ENCODE measurements around the gene PGLYRP3. TPM values are rescaled to one million over a fixed set of nuclear protein-coding genes. Genes with fewer than 3 reads are reported as not detected.

PGLYRP3 gene
- polyA plus RNA-seq, 2 donors: 9.9 to 21.5 TPM

DNA sequence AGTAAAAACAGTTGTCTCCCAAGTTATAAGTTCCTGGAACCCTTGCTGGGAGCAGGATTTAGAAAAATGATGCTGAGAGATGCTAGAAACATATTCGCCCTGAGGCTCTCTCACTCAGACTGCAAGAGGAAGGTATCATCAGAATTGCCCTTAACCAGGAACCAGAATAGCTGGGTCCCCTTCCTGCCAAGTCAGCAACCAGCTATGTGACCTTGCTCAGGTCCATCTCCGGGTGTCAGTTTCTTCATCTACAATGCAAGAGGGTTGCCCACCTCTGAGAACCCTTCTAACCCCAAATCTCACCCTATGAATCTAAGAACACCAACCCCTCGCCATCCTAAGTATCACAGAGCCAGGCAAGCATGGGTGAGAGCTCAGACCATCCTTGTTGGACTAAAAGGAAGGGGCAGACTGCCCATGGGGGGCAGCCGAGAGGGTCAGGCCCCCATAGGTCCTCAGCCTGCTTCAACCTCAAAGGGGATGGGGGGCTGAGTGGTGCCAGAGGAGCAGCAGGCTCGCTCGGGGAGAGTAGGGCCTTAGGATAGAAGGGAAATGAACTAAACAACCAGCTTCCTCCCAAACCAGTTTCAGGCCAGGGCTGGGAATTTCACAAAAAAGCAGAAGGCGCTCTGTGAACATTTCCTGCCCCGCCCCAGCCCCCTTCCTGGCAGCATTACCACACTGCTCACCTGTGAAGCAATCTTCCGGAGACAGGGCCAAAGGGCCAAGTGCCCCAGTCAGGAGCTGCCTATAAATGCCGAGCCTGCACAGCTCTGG lies 44.5 kb upstream of the PGLYRP3 start:
- Histone ChIP-seq H3K27me3 (ENCODE audit: control insufficient read depth in 1 of 2, insufficient read depth in 2 of 2, low read length in 2 of 2) (no peaks in the 10 kb centered on the region), H3K36me3 (ENCODE audit: control insufficient read depth in 2 of 2, insufficient read depth in 2 of 2, low read length in 1 of 2) (peaks cover 0 to 3% of the 10 kb centered on the region in 2 donors), H3K9me3 (ENCODE audit: control insufficient read depth in 2 of 2, insufficient read depth in 1 of 2, low read depth in 1 of 2, low read length in 1 of 2) (no peaks in the 10 kb centered on the region), H3K4me3 (ENCODE audit: low read depth in 1 of 2, low read length in 2 of 2) (peak overlapping the region; percentile 41 to 59), H3K4me1 (ENCODE audit: control insufficient read depth in 2 of 2, insufficient read depth in 2 of 2, low read length in 1 of 2) (peaks cover 2 to 6% of the 10 kb centered on the region in 2 donors), H3K27ac (ENCODE audit: low read depth in 2 of 2, low read length in 1 of 2) (peak overlapping the region; percentile 93 to 99)
- 39 to 49% methylated on average over 10 of the region's 10 CpGs for WGBS, 2 donors

DNA sequence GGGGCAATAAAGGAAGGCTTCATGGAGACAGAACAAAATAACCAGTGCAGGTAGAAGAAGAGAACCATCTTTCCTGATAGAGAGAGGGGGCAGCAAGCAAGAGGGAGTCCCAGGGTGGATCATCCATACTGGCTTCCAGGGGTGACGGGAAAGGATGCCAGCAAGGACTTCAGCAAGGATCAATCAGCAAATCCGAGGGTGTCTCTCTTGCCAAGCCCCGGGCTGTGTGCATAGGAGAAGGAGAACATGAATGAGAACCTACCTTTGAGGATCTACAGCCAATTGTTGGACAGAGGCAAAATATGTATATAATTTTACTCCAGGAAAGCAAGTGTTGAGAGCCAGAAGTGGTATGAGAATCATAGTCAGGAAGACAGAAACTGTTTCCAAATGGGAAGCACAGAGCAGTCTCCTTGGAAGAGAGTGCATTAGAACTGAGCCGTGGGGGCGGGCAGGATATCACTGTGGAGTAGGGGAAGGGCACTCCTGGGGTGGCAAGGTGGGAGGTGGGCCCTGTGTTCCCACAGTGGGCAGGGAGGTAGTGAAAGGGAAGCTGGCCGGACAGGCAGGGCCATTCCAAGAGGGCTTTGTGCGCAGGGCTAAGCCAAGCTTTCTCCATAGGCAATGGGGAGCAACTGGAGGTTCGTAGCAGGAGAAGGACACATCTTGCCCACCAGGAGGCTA lies 43.8 kb upstream of the PGLYRP3 start:
- Histone ChIP-seq H3K9me3 (ENCODE audit: control insufficient read depth in 2 of 2, insufficient read depth in 1 of 2, low read depth in 1 of 2, low read length in 1 of 2) (no peaks in the 10 kb centered on the region), H3K4me1 (ENCODE audit: control insufficient read depth in 2 of 2, insufficient read depth in 2 of 2, low read length in 1 of 2) (peaks cover 2 to 6% of the 10 kb centered on the region in 2 donors), H3K27me3 (ENCODE audit: control insufficient read depth in 1 of 2, insufficient read depth in 2 of 2, low read length in 2 of 2) (no peaks in the 10 kb centered on the region), H3K36me3 (ENCODE audit: control insufficient read depth in 2 of 2, insufficient read depth in 2 of 2, low read length in 1 of 2) (peaks cover 0 to 3% of the 10 kb centered on the region in 2 donors), H3K27ac (ENCODE audit: low read depth in 2 of 2, low read length in 1 of 2) (peak overlapping the region; percentile 93 to 99), H3K4me3 (ENCODE audit: low read depth in 1 of 2, low read length in 2 of 2) (peak overlapping the region in 1 of 2 donors; percentile 9)
- 71 to 73% methylated on average over 8 of the region's 8 CpGs for WGBS, 2 donors

DNA sequence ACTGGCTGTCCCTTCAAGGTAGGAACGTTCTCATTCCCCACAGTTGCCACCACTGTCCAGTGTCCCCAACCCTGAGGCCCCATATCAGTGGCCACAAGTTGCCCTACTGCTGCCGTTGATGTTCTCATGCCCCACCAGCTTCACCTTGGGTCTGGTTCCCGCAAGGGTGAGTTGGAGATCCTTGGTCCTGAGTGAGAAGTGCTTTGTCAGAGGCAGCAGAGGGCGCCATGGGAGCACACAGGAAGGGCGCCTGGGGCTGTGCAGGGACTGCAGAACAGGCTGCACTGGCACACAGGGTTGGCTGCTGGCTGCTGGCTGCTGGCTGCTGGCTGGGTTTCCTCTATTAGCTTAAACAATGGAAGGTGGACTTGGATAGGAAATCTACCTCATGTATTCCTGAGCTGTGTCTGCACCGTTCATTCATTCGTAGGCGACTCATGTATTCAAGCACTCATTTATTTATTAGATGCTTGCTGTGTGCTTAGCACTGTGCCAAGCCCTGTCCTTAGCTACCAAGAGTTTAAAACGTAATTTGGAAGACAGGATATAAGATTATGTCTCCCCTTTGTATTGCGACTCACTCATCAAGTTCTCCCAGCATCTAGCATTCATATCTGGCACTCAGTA lies 42.8 kb upstream of the PGLYRP3 start:
- WGBS, 2 donors: 32 to 34% methylated on average over 10 of the region's 10 CpGs
- peaks cover 2 to 6% of the 10 kb centered on the region in 2 donors for H3K4me1 ChIP-seq (ENCODE audit: control insufficient read depth in 2 of 2, insufficient read depth in 2 of 2, low read length in 1 of 2)

DNA sequence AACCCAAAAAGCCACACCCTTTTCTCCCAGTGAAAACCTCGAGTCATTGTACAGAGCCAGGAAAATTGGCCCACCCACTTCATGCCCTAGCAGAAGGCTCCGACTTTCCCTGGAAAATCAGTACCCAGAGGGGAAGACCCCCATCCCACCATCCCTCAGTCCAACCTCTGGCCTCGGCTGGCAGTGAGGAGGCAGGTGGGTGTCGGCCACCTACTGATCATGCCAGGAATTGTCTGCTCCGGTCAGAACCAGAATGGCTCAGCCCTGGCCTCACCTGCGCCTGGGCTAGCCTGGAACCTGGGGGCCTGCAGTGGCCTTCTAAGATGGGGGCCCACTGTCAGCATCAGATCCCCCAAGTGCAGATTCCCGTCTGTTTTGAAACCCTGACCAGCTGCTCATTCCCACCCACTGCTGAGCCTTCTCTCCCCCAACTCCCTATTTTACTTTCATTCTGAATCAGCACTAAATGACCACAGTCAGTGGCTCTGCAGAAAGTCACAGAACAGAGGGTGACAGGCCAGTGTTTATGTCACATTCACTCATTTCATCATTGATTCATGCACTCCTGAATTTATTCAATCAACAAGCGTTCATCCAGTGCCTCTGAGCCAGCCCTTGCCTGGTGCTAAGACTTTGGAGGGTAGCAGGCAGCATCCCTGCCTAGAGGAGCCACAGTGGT lies 41.9 kb upstream of the PGLYRP3 start:
- Histone ChIP-seq H3K27ac (ENCODE audit: low read depth in 2 of 2, low read length in 1 of 2) (peak overlapping the region; percentile 6 to 71), H3K4me1 (ENCODE audit: control insufficient read depth in 2 of 2, insufficient read depth in 2 of 2, low read length in 1 of 2) (peaks cover 2 to 8% of the 10 kb centered on the region in 2 donors)
- WGBS, 2 donors: 54 to 59% methylated on average over 8 of the region's 8 CpGs

More for the DNA sequence above, 42.8 kb upstream of the PGLYRP3 start:
- Histone ChIP-seq H3K9me3 (ENCODE audit: control insufficient read depth in 2 of 2, insufficient read depth in 1 of 2, low read depth in 1 of 2, low read length in 1 of 2) (no peaks in the 10 kb centered on the region), H3K4me3 (ENCODE audit: low read depth in 1 of 2, low read length in 2 of 2) (no peak overlapping the region), H3K27ac (ENCODE audit: low read depth in 2 of 2, low read length in 1 of 2) (peak overlapping the region; percentile 11 to 71), H3K27me3 (ENCODE audit: control insufficient read depth in 1 of 2, insufficient read depth in 2 of 2, low read length in 2 of 2) (no peaks in the 10 kb centered on the region), H3K36me3 (ENCODE audit: control insufficient read depth in 2 of 2, insufficient read depth in 2 of 2, low read length in 1 of 2) (peaks cover 0 to under 1% of the 10 kb centered on the region in 2 donors)

DNA sequence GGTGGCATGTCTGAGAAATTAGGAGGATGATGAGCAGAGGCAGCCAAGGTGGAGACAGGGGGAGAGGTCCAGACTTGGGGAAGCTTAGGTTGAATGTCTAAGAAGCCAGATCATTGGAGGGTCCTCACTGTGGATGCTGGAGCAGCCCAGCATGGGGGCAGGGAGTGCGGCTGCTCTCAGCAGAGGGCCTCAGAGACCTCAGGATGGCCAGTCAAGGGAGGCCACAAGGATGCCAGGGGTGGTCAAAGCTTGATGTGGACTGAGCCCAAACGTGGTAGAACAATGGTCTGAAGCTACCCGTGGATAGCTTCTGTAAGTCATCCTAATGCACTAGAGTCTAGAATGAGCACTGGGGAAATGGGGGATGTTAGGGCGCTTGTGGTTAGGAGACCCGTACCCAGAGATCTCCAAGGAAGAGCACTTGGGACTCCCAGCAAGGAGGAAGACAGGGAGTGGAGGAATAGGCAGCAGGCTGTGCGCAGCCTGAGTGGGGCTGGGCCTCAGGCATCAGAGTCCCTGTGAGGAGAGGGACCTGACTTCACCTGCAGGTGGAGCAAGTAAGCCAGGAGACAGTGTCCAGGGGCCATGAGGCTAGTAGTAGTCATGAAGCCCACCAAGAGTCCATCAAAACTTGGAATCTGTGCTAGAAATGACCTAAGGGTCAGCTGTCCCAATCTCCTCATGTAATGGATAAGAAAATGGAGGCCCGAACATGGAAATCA lies 40.6 kb upstream of the PGLYRP3 start:
- peaks cover 2 to 16% of the 10 kb centered on the region in 2 donors for H3K4me1 ChIP-seq (ENCODE audit: control insufficient read depth in 2 of 2, insufficient read depth in 2 of 2, low read length in 1 of 2)
- no peak overlapping the region for H3K27ac ChIP-seq (ENCODE audit: low read depth in 2 of 2, low read length in 1 of 2)
- no peak overlapping the region for H3K4me3 ChIP-seq (ENCODE audit: low read depth in 1 of 2, low read length in 2 of 2)
- no peaks in the 10 kb centered on the region for H3K36me3 ChIP-seq (ENCODE audit: control insufficient read depth in 2 of 2, insufficient read depth in 2 of 2, low read length in 1 of 2)
- WGBS, 2 donors: 81 to 83% methylated on average over 7 of the region's 7 CpGs
- no peaks in the 10 kb centered on the region for H3K9me3 ChIP-seq (ENCODE audit: control insufficient read depth in 2 of 2, insufficient read depth in 1 of 2, low read depth in 1 of 2, low read length in 1 of 2)
- H3K27me3 ChIP-seq (ENCODE audit: control insufficient read depth in 1 of 2, insufficient read depth in 2 of 2, low read length in 2 of 2): no peaks in the 10 kb centered on the region

More for the DNA sequence above, 41.9 kb upstream of the PGLYRP3 start:
- no peaks in the 10 kb centered on the region for H3K9me3 ChIP-seq (ENCODE audit: control insufficient read depth in 2 of 2, insufficient read depth in 1 of 2, low read depth in 1 of 2, low read length in 1 of 2)
- no peak overlapping the region for H3K4me3 ChIP-seq (ENCODE audit: low read depth in 1 of 2, low read length in 2 of 2)
- H3K27me3 ChIP-seq (ENCODE audit: control insufficient read depth in 1 of 2, insufficient read depth in 2 of 2, low read length in 2 of 2): no peaks in the 10 kb centered on the region
- no peaks in the 10 kb centered on the region for H3K36me3 ChIP-seq (ENCODE audit: control insufficient read depth in 2 of 2, insufficient read depth in 2 of 2, low read length in 1 of 2)

DNA sequence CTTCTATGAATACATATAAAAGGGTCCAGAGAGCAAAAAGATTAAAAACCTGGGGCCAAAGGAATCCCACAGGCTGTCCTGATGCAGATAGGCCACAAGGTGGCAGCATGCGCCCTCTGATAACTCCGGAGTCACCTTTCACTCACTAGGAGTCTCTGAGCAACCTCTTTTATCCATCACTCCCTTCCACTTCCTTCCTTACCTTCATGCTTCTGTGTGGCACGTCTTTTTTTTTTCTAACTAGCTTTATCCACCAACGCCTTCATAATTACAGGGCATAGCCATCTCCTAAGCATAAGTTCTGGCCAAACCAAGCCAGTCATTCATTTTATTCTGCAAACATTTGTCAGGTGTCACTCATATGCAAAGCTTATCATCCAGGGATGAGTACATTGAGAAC lies 39.8 kb upstream of the PGLYRP3 start:
- WGBS, 2 donors: 0% methylated on average over 4 of the region's 4 CpGs
- peaks cover 2 to 19% of the 10 kb centered on the region in 2 donors for H3K4me1 ChIP-seq (ENCODE audit: control insufficient read depth in 2 of 2, insufficient read depth in 2 of 2, low read length in 1 of 2)
- no peak overlapping the region for H3K4me3 ChIP-seq (ENCODE audit: low read depth in 1 of 2, low read length in 2 of 2)
- H3K27ac ChIP-seq (ENCODE audit: low read depth in 2 of 2, low read length in 1 of 2): no peak overlapping the region
- no peaks in the 10 kb centered on the region for H3K9me3 ChIP-seq (ENCODE audit: control insufficient read depth in 2 of 2, insufficient read depth in 1 of 2, low read depth in 1 of 2, low read length in 1 of 2)
- H3K36me3 ChIP-seq (ENCODE audit: control insufficient read depth in 2 of 2, insufficient read depth in 2 of 2, low read length in 1 of 2): no peaks in the 10 kb centered on the region
- H3K27me3 ChIP-seq (ENCODE audit: control insufficient read depth in 1 of 2, insufficient read depth in 2 of 2, low read length in 2 of 2): no peaks in the 10 kb centered on the region

DNA sequence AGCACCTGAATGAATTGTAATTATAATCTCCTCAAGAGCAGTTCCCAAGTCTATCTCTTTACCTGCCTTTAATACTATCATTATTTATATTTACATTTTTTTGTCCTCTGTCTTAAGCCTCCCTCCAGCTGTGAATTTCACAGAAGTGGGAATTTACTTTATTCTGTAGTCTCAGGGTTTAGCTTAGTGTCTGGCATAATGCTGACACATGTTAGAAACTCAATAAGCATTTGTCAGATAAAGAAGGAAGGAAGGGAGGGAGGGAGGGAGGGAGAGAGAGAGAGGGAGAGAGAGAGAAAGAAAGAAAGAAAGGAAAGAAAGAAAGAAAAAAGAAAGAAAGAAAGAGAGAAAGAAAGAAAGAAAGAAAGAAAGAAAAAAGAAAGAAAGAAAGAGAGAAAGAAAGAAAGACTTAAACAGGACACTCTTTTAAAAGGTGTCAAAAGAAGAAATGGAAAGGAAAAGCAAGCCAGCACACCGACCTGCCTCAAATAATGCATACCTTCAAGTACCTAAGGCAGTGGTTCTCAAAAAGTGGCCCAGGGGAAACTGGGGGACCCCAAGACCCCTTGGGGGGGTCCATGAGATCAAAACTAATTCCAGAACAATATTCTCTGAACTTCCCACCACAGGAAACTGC lies 37.7 kb upstream of the PGLYRP3 start:
- Histone ChIP-seq H3K36me3 (ENCODE audit: control insufficient read depth in 2 of 2, insufficient read depth in 2 of 2, low read length in 1 of 2) (no peaks in the 10 kb centered on the region), H3K4me1 (ENCODE audit: control insufficient read depth in 2 of 2, insufficient read depth in 2 of 2, low read length in 1 of 2) (peaks cover 0 to 13% of the 10 kb centered on the region in 2 donors), H3K4me3 (ENCODE audit: low read depth in 1 of 2, low read length in 2 of 2) (no peak overlapping the region), H3K9me3 (ENCODE audit: control insufficient read depth in 2 of 2, insufficient read depth in 1 of 2, low read depth in 1 of 2, low read length in 1 of 2) (no peaks in the 10 kb centered on the region), H3K27me3 (ENCODE audit: control insufficient read depth in 1 of 2, insufficient read depth in 2 of 2, low read length in 2 of 2) (no peaks in the 10 kb centered on the region), H3K27ac (ENCODE audit: low read depth in 2 of 2, low read length in 1 of 2) (no peak overlapping the region)
- WGBS, 2 donors: 26 to 45% methylated on average over 1 of the region's 1 CpG

DNA sequence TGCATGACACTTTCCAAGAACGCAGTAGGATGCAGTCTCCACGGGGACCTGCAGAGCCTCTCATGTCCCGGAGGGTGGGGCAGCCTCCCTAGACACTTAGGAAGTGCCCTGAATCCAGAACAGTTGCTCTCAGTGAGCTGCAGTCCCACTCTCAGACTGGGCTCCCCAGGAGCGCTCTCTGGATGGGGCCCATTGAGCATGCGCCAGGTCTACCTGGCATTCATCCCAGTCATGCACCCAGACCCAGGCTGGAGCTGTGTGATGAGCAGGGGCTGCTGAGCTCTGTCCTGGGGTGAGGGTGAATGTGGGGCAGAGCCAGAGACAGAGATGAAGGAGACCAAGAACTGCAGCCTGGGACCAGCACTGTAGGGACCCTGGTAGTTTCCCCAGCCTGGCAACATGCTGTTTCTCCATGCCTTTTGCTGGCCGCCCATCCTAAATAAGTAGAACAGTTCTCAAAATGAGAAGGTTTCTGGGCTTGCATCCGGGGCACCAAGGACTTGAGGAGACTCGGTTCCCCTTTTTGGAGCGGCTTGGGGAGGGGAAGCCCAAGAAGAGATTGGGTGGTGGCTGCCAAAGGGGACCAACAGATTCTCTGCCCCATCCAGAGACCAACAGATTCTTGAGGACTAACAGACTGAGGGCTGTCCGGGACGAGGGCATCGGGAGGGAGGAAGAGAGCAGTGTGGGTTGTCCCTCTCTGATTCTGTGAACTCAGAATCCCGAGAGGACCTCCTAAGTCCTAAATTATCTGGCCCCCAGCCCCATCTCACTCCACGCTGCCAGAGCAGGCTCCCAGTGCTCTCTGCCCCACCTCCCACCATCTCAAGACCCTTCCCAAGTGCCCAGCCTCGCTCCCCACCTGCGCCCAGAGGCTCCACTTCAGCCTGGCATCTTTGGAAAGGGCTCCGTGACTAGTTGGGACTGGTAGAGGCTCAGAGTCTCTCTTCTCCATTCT lies 36.9 kb upstream of the PGLYRP3 start:
- H3K27ac ChIP-seq (ENCODE audit: low read depth in 2 of 2, low read length in 1 of 2): peak overlapping the region; percentile 41 to 74
- no peak overlapping the region for H3K4me3 ChIP-seq (ENCODE audit: low read depth in 1 of 2, low read length in 2 of 2)
- WGBS, 2 donors: 54 to 67% methylated on average over 17 of the region's 17 CpGs
- H3K9me3 ChIP-seq (ENCODE audit: control insufficient read depth in 2 of 2, insufficient read depth in 1 of 2, low read depth in 1 of 2, low read length in 1 of 2): no peaks in the 10 kb centered on the region
- H3K27me3 ChIP-seq (ENCODE audit: control insufficient read depth in 1 of 2, insufficient read depth in 2 of 2, low read length in 2 of 2): no peaks in the 10 kb centered on the region
- peaks cover 0 to 13% of the 10 kb centered on the region in 2 donors for H3K4me1 ChIP-seq (ENCODE audit: control insufficient read depth in 2 of 2, insufficient read depth in 2 of 2, low read length in 1 of 2)
- H3K36me3 ChIP-seq (ENCODE audit: control insufficient read depth in 2 of 2, insufficient read depth in 2 of 2, low read length in 1 of 2): no peaks in the 10 kb centered on the region
